H1 (cell line): Measurements from ENCODE around the gene CNNM3. TPM values are rescaled to one million over a fixed set of nuclear protein-coding genes. Genes with fewer than 3 reads are reported as not detected.

Experiments
- CHD7 ChIP-seq: fragments of 300-600 bp; sonication (generic); IDR thresholded peaks from 2 replicates; pipeline ENCODE4 v1.7.1; 2012; ENCODE audit warnings: low read length, moderate library complexity, mild to moderate bottlenecking, inconsistent platforms; ENCODE audit not compliant: insufficient replicate concordance
- RNF2 ChIP-seq: fragments of 200-900, 300-1000 bp; sonication (generic); IDR thresholded peaks from 2 replicates; pipeline ENCODE4 v1.7.1; 2016; ENCODE audit warnings: borderline replicate concordance, low read depth, mild to moderate bottlenecking, antibody characterized with exemption, low read length; ENCODE audit not compliant: poor library complexity, severe bottlenecking; ENCODE audit errors: missing control alignments
- SIX5 ChIP-seq: IDR thresholded peaks from 2 replicates; pipeline ENCODE4 v1.6.1; 2011; ENCODE audit warnings: mild to moderate bottlenecking, low read depth, low read length
- polyA plus RNA-seq, 7 experiments: library from polyadenylated mRNA; depleted of rRNA in 3 of 7; stranded (reverse) in 5 of 7; unstranded in 2 of 7; fragments of >200 nt in 5 of 7; fragments of 200-250 nt in 2 of 7; gene quantifications; 1 replicate in 5 of 7; 2 replicates in 1 of 7; 4 replicates in 1 of 7; pipeline versions ENCODE4 v1.2.1 to v1.2.3, GENCODE V29; 2011 to 2013; ENCODE audit warnings: missing spikeins in 2 of 7, mixed read lengths in 2 of 7
- total RNA-seq: library from RNA; stranded (reverse); fragmentation: NEBNext Ultra II Directional; extraction: Animal tissue kit (Norgen Biotek cat#: 25700); gene quantifications from 2 replicates; pipeline ENCODE4 v1.2.1, GENCODE V29; 2021

Gene CNNM3
- total and polyA plus RNA-seq, 2 of the 8 experiments (the other 6 are each of a cell fraction or from before 2014, with no cell fraction given), result 29.1 to 29.2 TPM

GRCh38 chr2:96842600-96842999 is 26.5 kb downstream of the CNNM3 start (continued):
- TF ChIP-seq CHD7 (no peak), RNF2 (no peak), SIX5 (no peak)
- TF ChIP-seq, all 59 proteins: peak for 0
